IMR-90 (cell line): ENCODE measurements around the gene HIVEP3. TPM values are rescaled to one million over a fixed set of nuclear protein-coding genes. Genes with fewer than 3 reads are reported as not detected.

Experiments
- ATAC-seq: fragments of 200-7000 bp; cut with Tn5 transposase; 2 replicates; pipeline ENCODE4 v1.9.1; 2020; ENCODE audit warnings: low read depth, mild to moderate bottlenecking, moderate library complexity
- BruUV-seq: library from RNA; stranded (reverse); fragments of 400-500 nt; replicated peaks from 2 replicates; lab custom pipeline; 2021; lab: Mats Ljungman, UMichigan
- CTCF ChIA-PET: fragments of 300-600 bp; formaldehyde crosslinking; extraction: SDS; loops from one replicate; lab custom pipeline; 2021; ENCODE audit warnings: antibody characterized with exemption; lab: Yijun Ruan, JAX
- POLR2A ChIA-PET: fragments of 300-600 bp; sonication (Branson Sonifier 250); formaldehyde crosslinking; loops from one replicate; lab custom pipeline; 2022; ENCODE audit warnings: antibody characterized with exemption; ENCODE audit not compliant: unreplicated experiment; lab: Charles Lee
- DNase-seq: peaks from one replicate; pipeline ENCODE4 v3.0.0; 2013
- H2AFZ ChIP-seq: replicated peaks from 2 replicates; pipeline ENCODE3; 2013; ENCODE audit warnings: low read length, mild to moderate bottlenecking; ENCODE audit not compliant: poor library complexity
- H2AK5ac ChIP-seq: 2 replicates; pipeline ENCODE4 v1.6.1; 2013; ENCODE audit warnings: low read depth, low read length, inconsistent platforms
- H2AK9ac ChIP-seq: replicated peaks from 2 replicates; pipeline ENCODE3; 2013; ENCODE audit warnings: mild to moderate bottlenecking, low read depth, low read length, moderate library complexity; ENCODE audit not compliant: poor library complexity
- H2BK120ac ChIP-seq: 2 replicates; pipeline ENCODE4 v1.6.1; 2013; ENCODE audit warnings: low read depth, low read length, inconsistent platforms
- H2BK15ac ChIP-seq: 3 replicates; pipeline ENCODE4 v1.6.1; 2013; ENCODE audit warnings: low read depth, low read length, inconsistent platforms
- H2BK20ac ChIP-seq: 2 replicates; pipeline ENCODE4 v1.6.1; 2013; ENCODE audit warnings: low read depth, mild to moderate bottlenecking, inconsistent platforms, low read length, moderate library complexity
- H2BK5ac ChIP-seq: 2 replicates; pipeline ENCODE4 v1.6.1; 2013; ENCODE audit warnings: mild to moderate bottlenecking, low read depth, low read length, inconsistent platforms; ENCODE audit not compliant: poor library complexity, severe bottlenecking
- H3K14ac ChIP-seq: replicated peaks from 2 replicates; pipeline ENCODE4 v1.6.1; 2013; ENCODE audit warnings: low read depth, low read length, inconsistent platforms
- H3K18ac ChIP-seq: 2 replicates; pipeline ENCODE4 v1.6.1; 2013; ENCODE audit warnings: low read depth, low read length, control low read depth
- H3K23ac ChIP-seq: 2 replicates; pipeline ENCODE4 v1.6.1; 2013; ENCODE audit warnings: low read depth, low read length, inconsistent platforms
- H3K27ac ChIP-seq: 2 replicates; pipeline ENCODE4 v1.5.1; 2013; ENCODE audit warnings: mild to moderate bottlenecking, control low read depth, low read length; ENCODE audit not compliant: insufficient read depth
- H3K27me3 ChIP-seq: 2 replicates; pipeline ENCODE4 v1.6.1; 2013; ENCODE audit warnings: low read length; ENCODE audit not compliant: control insufficient read depth, insufficient read depth
- H3K36me3 ChIP-seq: 2 replicates; pipeline ENCODE4 v1.6.1; 2013; ENCODE audit warnings: low read length, mixed read lengths; ENCODE audit not compliant: control insufficient read depth, insufficient read depth
- H3K4ac ChIP-seq: 2 replicates; pipeline ENCODE4 v1.6.1; 2013; ENCODE audit warnings: low read depth, low read length, inconsistent platforms
- H3K4me1 ChIP-seq: 2 replicates; pipeline ENCODE4 v1.6.1; 2013; ENCODE audit warnings: low read length, mixed read lengths; ENCODE audit not compliant: control insufficient read depth, insufficient read depth
- H3K4me2 ChIP-seq: 2 replicates; pipeline ENCODE4 v1.6.1; 2013; ENCODE audit warnings: low read depth, mild to moderate bottlenecking, control low read depth, low read length, moderate library complexity
- H3K4me3 ChIP-seq: 2 replicates; pipeline ENCODE4 v1.5.1; 2013; ENCODE audit warnings: low read depth, mild to moderate bottlenecking, control low read depth, low read length, moderate library complexity; ENCODE audit not compliant: insufficient read depth
- H3K56ac ChIP-seq: 2 replicates; pipeline ENCODE4 v1.6.1; 2013; ENCODE audit warnings: low read length, inconsistent platforms; ENCODE audit not compliant: insufficient read depth; ENCODE audit errors: extremely low read depth
- H3K79me1 ChIP-seq, 2 experiments: 2 replicates each; pipeline ENCODE4 v1.6.1; 2013; ENCODE audit warnings: low read length in 2 of 2, inconsistent platforms in 1 of 2, low read depth in 1 of 2
- H3K9ac ChIP-seq: 2 replicates; pipeline ENCODE4 v1.6.1; 2013; ENCODE audit warnings: low read depth, low read length, control low read depth
- H3K9me1 ChIP-seq: 2 replicates; pipeline ENCODE4 v1.6.1; 2013; ENCODE audit warnings: low read length, inconsistent platforms; ENCODE audit not compliant: insufficient read depth
- H3K9me3 ChIP-seq: 2 replicates; pipeline ENCODE4 v1.6.1; 2013; ENCODE audit warnings: low read length; ENCODE audit not compliant: control insufficient read depth, insufficient read depth
- H4K20me1 ChIP-seq: 2 replicates; pipeline ENCODE4 v1.6.1; 2013; ENCODE audit warnings: low read length, inconsistent platforms; ENCODE audit not compliant: insufficient read depth
- H4K5ac ChIP-seq: 2 replicates; pipeline ENCODE4 v1.6.1; 2013; ENCODE audit warnings: mild to moderate bottlenecking, low read depth, low read length, control low read depth
- H4K8ac ChIP-seq, 2 experiments: 2 replicates each; pipeline ENCODE4 v1.6.1; 2013; ENCODE audit warnings: low read depth in 2 of 2, low read length in 2 of 2, control low read depth in 1 of 2, inconsistent platforms in 1 of 2
- H4K91ac ChIP-seq: 2 replicates; pipeline ENCODE4 v1.6.1; 2013; ENCODE audit warnings: low read depth, low read length, inconsistent platforms; ENCODE audit not compliant: insufficient read depth
- MAFK ChIP-seq: IDR thresholded peaks from 2 replicates; pipeline ENCODE4 v1.6.1; 2012; ENCODE audit warnings: low read depth, low read length, improper control_type of control experiment
- NFE2L2 ChIP-seq: fragments of 150-350 bp; IDR thresholded peaks from 2 replicates; pipeline ENCODE4 v1.6.1; 2016; ENCODE audit warnings: low read depth, mild to moderate bottlenecking, low read length
- RFX5 ChIP-seq: IDR thresholded peaks from 2 replicates; pipeline ENCODE4 v1.8.0; 2012; ENCODE audit warnings: low read depth, mild to moderate bottlenecking, low read length, moderate library complexity
- WGBS, 2 experiments: methylation state at CpG; one replicate each; pipeline versions ENCODE4 v1.1.5 to v1.1.7; 2013; ENCODE audit warnings: missing lambda C conversion rate in 2 of 2; ENCODE audit not compliant: insufficient read length in 1 of 2; ENCODE audit errors: extremely low coverage in 2 of 2; 5-methylcytosine and 5-hydroxymethylcytosine counted together
- dilution Hi-C: fragments of 300-500 bp; cut with HindIII; formaldehyde crosslinking; loops from one replicate; pipeline ENCODE4 v1.14.3; 2018; ENCODE audit warnings: low sequenced_read_pairs; ENCODE audit not compliant: unreplicated experiment
- in situ Hi-C: fragments of 300-500 bp; cut with MboI; formaldehyde crosslinking; loops from 3 replicates; pipeline ENCODE4 v1.14.3; 2019; ENCODE audit warnings: low sequenced_read_pairs, inconsistent platforms, mixed read lengths
- intact Hi-C: fragments of 100-400 bp; cut with micrococcal nuclease; formaldehyde crosslinking; loops from 2 replicates; pipeline ENCODE4 v1.10.0; 2022
- polyA plus RNA-seq, 3 experiments: library from polyadenylated mRNA; depleted of rRNA; stranded (reverse); fragments of >200 nt; gene quantifications; 2 replicates each; pipeline ENCODE4 v1.2.3, GENCODE V29; 2012; ENCODE audit warnings: low replicate concordance in 1 of 3
- total RNA-seq: library from RNA; depleted of rRNA; stranded (reverse); fragments of >200 nt; gene quantifications from 2 replicates; pipeline ENCODE4 v1.2.3, GENCODE V29; 2012

HIVEP3 gene
- total and polyA plus RNA-seq, 2 of the 4 experiments (the other 2 are of a cell fraction), result 1.4 to 4.0 TPM

DNA sequence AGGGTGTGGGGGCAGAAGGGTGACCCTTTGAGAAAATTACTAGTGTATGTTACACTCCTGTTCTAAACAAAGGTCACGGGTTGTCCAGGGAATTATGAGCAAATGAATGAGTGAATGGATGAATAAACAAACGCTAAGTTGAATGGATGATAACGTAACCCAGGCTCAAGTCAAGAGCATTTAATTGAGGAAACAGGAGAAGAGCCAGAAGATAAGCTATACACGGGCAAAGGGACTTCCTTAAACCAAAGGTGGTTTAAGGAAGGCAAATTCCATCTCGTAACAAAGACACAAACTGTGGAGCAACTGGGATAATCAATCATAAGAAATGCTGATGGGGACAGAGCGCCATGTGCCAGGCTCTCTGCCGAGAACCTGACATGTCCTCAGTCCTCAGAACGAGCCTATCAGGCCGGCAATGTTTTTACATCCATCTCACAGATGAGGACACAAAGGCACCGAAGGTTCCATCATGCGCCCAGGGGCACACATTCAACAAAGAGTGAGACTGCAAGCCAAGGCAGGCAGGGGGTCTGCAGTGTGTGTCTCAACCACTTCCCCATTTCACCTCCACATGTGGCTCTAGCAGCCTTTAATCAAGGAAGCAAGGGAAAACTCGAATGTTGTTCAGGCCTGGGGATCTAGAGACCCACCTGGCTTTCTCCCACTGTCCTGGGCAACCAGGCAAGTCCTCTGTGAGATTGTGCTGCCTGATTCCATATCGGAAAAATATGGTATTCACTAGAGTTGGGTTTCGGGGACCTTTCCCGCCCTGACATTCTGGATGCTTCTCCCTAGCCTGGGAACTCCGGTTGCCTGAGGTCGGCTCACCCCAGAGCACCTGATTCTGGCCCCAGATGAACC, 307.4 kb downstream of the HIVEP3 start:
- Histone ChIP-seq H3K18ac (no peak overlapping the region), H3K9me1 (peaks cover 12% of the 10 kb centered on the region; the same call in 1 of the 2 replicates), H3K9ac (no peak overlapping the region), H3K4me1 (peaks cover 15% of the 10 kb centered on the region), H2BK5ac (no peak overlapping the region), H3K23ac (no peak overlapping the region), H3K4me3 (no peak overlapping the region), H3K36me3 (no peaks in the 10 kb centered on the region), H4K8ac (no peak overlapping the region), H4K20me1 (no peaks in the 10 kb centered on the region; the same call in 1 of the 2 replicates), H3K14ac (peak overlapping the region; percentile 63; the same call in 1 of the 2 replicates), H2BK15ac (0 out of 3 replicates have a peak overlapping the region, but pooled peaks have one; percentile 21), H4K91ac (no peak overlapping the region), H2AK9ac (peak overlapping the region; percentile 25), H3K27ac (no peak overlapping the region), H3K4ac (no peak overlapping the region), H3K4me2 (no peak overlapping the region), H2AFZ (no peak overlapping the region), H3K27me3 (no peaks in the 10 kb centered on the region), H2AK5ac (peak overlapping the region; percentile 13), H2BK120ac (no peak overlapping the region), H4K5ac (no peak overlapping the region), H2BK20ac (no peak overlapping the region), H3K56ac (no peak overlapping the region), H3K9me3 (no peaks in the 10 kb centered on the region; the same call in 1 of the 2 replicates), H3K79me1 (peaks cover 6 to 27% of the 10 kb centered on the region in 2 experiments; a peak in 2 of 4 replicates)
- ATAC-seq (no peak), DNase-seq (no peak)
- in situ Hi-C loops, result no loop called here
- no peak for TF ChIP-seq NFE2L2
- TF ChIP-seq RFX5, result no peak
- no peak for TF ChIP-seq MAFK
- intact Hi-C loops, result no loop called here
- BruUV-seq, result no TSS peak
- WGBS, 2 experiments, result 97% methylated on average over 4 of the region's 17 CpGs; no CpG with 5 or more reads in 1 of the 2 experiments
- POLR2A ChIA-PET, result no interaction called here
- dilution Hi-C loops, result no loop called here
- CTCF ChIA-PET, result no interaction called here
